GM23248 (cell line): ENCODE data around the gene RNF166. TPM values are rescaled to one million over a fixed set of nuclear protein-coding genes. Genes with fewer than 3 reads are reported as not detected.

ENCODE experiments used
- DNase-seq: peaks from one replicate; pipeline ENCODE4 v3.0.0-alpha.2; 2015
- H2AFZ ChIP-seq: fragments of 200-600 bp; sonication (generic); 2 replicates; pipeline ENCODE4 v1.6.1; 2016; ENCODE audit warnings: antibody characterized with exemption
- H3F3A ChIP-seq: fragments of 200-600 bp; sonication (generic); 2 replicates; pipeline ENCODE4 v1.6.1; 2016; ENCODE audit warnings: mild to moderate bottlenecking, antibody characterized with exemption, mixed run types; ENCODE audit not compliant: insufficient read depth
- H3K27ac ChIP-seq: fragments of 200-600 bp; sonication (generic); 2 replicates; pipeline ENCODE4 v1.5.1; 2016; ENCODE audit warnings: mild to moderate bottlenecking
- H3K27me3 ChIP-seq: fragments of 200-600 bp; sonication (generic); replicated peaks from 2 replicates; pipeline ENCODE4 v1.6.1; 2016; ENCODE audit warnings: mild to moderate bottlenecking; ENCODE audit not compliant: insufficient read depth
- H3K36me3 ChIP-seq: fragments of 200-600 bp; sonication (generic); 2 replicates; pipeline ENCODE4 v1.6.1; 2016; ENCODE audit warnings: low read depth, mild to moderate bottlenecking
- H3K4me1 ChIP-seq: fragments of 200-600 bp; sonication (generic); 2 replicates; pipeline ENCODE4 v1.6.1; 2016; ENCODE audit warnings: mild to moderate bottlenecking; ENCODE audit not compliant: insufficient read depth
- H3K4me2 ChIP-seq: fragments of 200-600 bp; sonication (generic); one replicate; pipeline ENCODE4 v1.6.1; 2016; ENCODE audit warnings: mild to moderate bottlenecking; ENCODE audit not compliant: unreplicated experiment
- H3K4me3 ChIP-seq: fragments of 200-600 bp; sonication (generic); 2 replicates; pipeline ENCODE4 v1.5.1; 2016; ENCODE audit warnings: mild to moderate bottlenecking
- H3K79me2 ChIP-seq: fragments of 200-600 bp; sonication (generic); 2 replicates; pipeline ENCODE4 v1.6.1; 2016; ENCODE audit warnings: mild to moderate bottlenecking; ENCODE audit not compliant: insufficient read depth
- H3K9ac ChIP-seq: fragments of 200-600 bp; sonication (generic); 2 replicates; pipeline ENCODE4 v1.6.1; 2016; ENCODE audit warnings: mild to moderate bottlenecking
- H3K9me2 ChIP-seq: fragments of 200-600 bp; sonication (generic); 2 replicates; pipeline ENCODE4 v1.6.1; 2016; ENCODE audit warnings: mixed run types, mild to moderate bottlenecking, moderate library complexity; ENCODE audit not compliant: insufficient read depth
- H3K9me3 ChIP-seq: fragments of 200-600 bp; sonication (generic); one replicate; pipeline ENCODE4 v1.6.1; 2017; ENCODE audit warnings: low read depth
- H4K20me1 ChIP-seq: fragments of 200-600 bp; sonication (generic); 2 replicates; pipeline ENCODE4 v1.6.0; 2016; ENCODE audit not compliant: insufficient read depth
- EZH2 ChIP-seq: fragments of 200-600 bp; sonication (generic); IDR thresholded peaks from 2 replicates; pipeline ENCODE4 v1.6.1; 2018; ENCODE audit warnings: antibody characterized with exemption, mild to moderate bottlenecking; ENCODE audit not compliant: insufficient read depth, poor library complexity, severe bottlenecking
- EZH2phosphoT487 ChIP-seq: fragments of 200-600 bp; sonication (generic); IDR thresholded peaks from 2 replicates; pipeline ENCODE4 v1.6.1; 2018; ENCODE audit warnings: antibody characterized with exemption, moderate library complexity, mild to moderate bottlenecking, low read depth; ENCODE audit not compliant: insufficient read depth
- WGBS, 2 experiments: methylation state at CpG; one replicate each; pipeline ENCODE4 v1.1.6; 2015 to 2017; ENCODE audit warnings: low lambda C conversion rate in 2 of 2, low coverage in 1 of 2; ENCODE audit errors: missing lambda C conversion rate in 2 of 2; 5-methylcytosine and 5-hydroxymethylcytosine counted together
- in situ Hi-C: fragments of 300-500 bp; cut with MboI; formaldehyde crosslinking; loops from 2 replicates; pipeline ENCODE4 v1.15.0; 2020
- polyA plus RNA-seq: library from polyadenylated mRNA; unstranded; fragments of >200 nt; fragmentation: Nextera tagmentation; extraction: Ambion mirVana; gene quantifications from 2 replicates; pipeline ENCODE4 v1.2.1, GENCODE V29; 2016
- total RNA-seq: library from RNA; depleted of rRNA; stranded (reverse); fragments of >200 nt; shearing (Covaris generic); gene quantifications from 2 replicates; pipeline ENCODE4 v1.2.3, GENCODE V29; 2014

RNF166 gene
- total and polyA plus RNA-seq, 2 experiments from 2014 or later = 8.9 to 14.6 TPM

- in situ Hi-C loops = no loop called here
- WGBS, 2 experiments = 1% methylated on average over 64 to 73 of the region's 88 CpGs
Observed at GRCh38 chr16:88662843-88663606, 43.2 kb downstream of the RNF166 start, which contains the start of gene MVD. TSS of gene MVD (minus strand) at chr16:88663091. CDS start at chr16:88663080, 11 bp downstream.

GRCh38 chr16:88662222-88662842 is 43.9 kb downstream of the RNF166 start:
- H3K9me2 ChIP-seq = no peaks in the 10 kb centered on the region
- no peaks in the 10 kb centered on the region for H3F3A ChIP-seq
- peak; percentile 41 for DNase-seq
- H3K27me3 ChIP-seq = no peaks in the 10 kb centered on the region
- peak overlapping the region; percentile 92 for H2AFZ ChIP-seq
- peak overlapping the region; percentile 80 for H3K4me3 ChIP-seq
- no peaks in the 10 kb centered on the region for H4K20me1 ChIP-seq
- peak overlapping the region; percentile 91 for H3K9ac ChIP-seq
- TF ChIP-seq EZH2 (no peak), EZH2phosphoT487 (no peak)
- 0 to 1% methylated on average over 31 to 32 of the region's 49 CpGs for WGBS, 2 experiments
- 0 out of 2 replicates have a peak, but pooled peaks cover 4% of the 10 kb centered on the region for H3K4me1 ChIP-seq
- peak overlapping the region; percentile 57; the same call in 1 of the 2 replicates for H3K27ac ChIP-seq
- H3K36me3 ChIP-seq = no peaks in the 10 kb centered on the region
- H3K4me2 ChIP-seq = peak overlapping the region; percentile 72
- in situ Hi-C loops = no loop called here
- no peaks in the 10 kb centered on the region for H3K9me3 ChIP-seq
- peaks cover 23% of the 10 kb centered on the region for H3K79me2 ChIP-seq

More at GRCh38 chr16:88662843-88663606, 43.2 kb downstream of the RNF166 start, which contains the start of gene MVD:
- Histone ChIP-seq H3K4me1 (0 out of 2 replicates have a peak, but pooled peaks cover 4% of the 10 kb centered on the region), H4K20me1 (no peaks in the 10 kb centered on the region), H3K27me3 (no peaks in the 10 kb centered on the region), H3K27ac (peak within 1 kb of the TSS; percentile 57), H3K4me2 (peak within 1 kb of the TSS; percentile 88), H3K79me2 (peaks cover 23% of the 10 kb centered on the region), H3F3A (no peaks in the 10 kb centered on the region), H3K9me2 (no peaks in the 10 kb centered on the region), H3K36me3 (no peaks in the 10 kb centered on the region), H3K9me3 (no peaks in the 10 kb centered on the region), H3K9ac (peak within 1 kb of the TSS; percentile 91), H3K4me3 (peak within 1 kb of the TSS; percentile 80), H2AFZ (peak within 1 kb of the TSS; percentile 92)
- DNase-seq = peak; percentile 99
- TF ChIP-seq EZH2 (no peak), EZH2phosphoT487 (no peak)

- in situ Hi-C loops = no loop called here
Observed at GRCh38 chr16:88661468-88661867, 44.7 kb downstream of the RNF166 start.

GRCh38 chr16:88659160-88659559 is 47.0 kb downstream of the RNF166 start:
- H3K9ac ChIP-seq = no peak overlapping the region
- H3K36me3 ChIP-seq = no peaks in the 10 kb centered on the region
- H3K4me3 ChIP-seq = no peak overlapping the region
- H4K20me1 ChIP-seq = no peaks in the 10 kb centered on the region
- H3K9me2 ChIP-seq = no peaks in the 10 kb centered on the region
- H3K27ac ChIP-seq = no peak overlapping the region
- no peak overlapping the region for H3K4me2 ChIP-seq
- H3K4me1 ChIP-seq = 0 out of 2 replicates have a peak, but pooled peaks cover 4% of the 10 kb centered on the region
- H3K27me3 ChIP-seq = no peaks in the 10 kb centered on the region
- no peak overlapping the region for H2AFZ ChIP-seq
- DNase-seq = no peak
- peaks cover 23% of the 10 kb centered on the region for H3K79me2 ChIP-seq
- no peaks in the 10 kb centered on the region for H3K9me3 ChIP-seq
- TF ChIP-seq EZH2 (no peak), EZH2phosphoT487 (no peak)
- WGBS, 2 experiments = 95% methylated on average over 25 of the region's 25 CpGs
- in situ Hi-C loops = no loop called here
- H3F3A ChIP-seq = no peaks in the 10 kb centered on the region

More at GRCh38 chr16:88661468-88661867, 44.7 kb downstream of the RNF166 start:
- no peak overlapping the region for H3K9ac ChIP-seq
- peaks cover 23% of the 10 kb centered on the region for H3K79me2 ChIP-seq
- H3K27ac ChIP-seq = no peak overlapping the region
- no peaks in the 10 kb centered on the region for H3K9me3 ChIP-seq
- no peaks in the 10 kb centered on the region for H4K20me1 ChIP-seq
- no peak overlapping the region for H3K4me2 ChIP-seq
- TF ChIP-seq EZH2phosphoT487 = no peak
- no peak for TF ChIP-seq EZH2
- no peak overlapping the region for H3K4me3 ChIP-seq
- no peak overlapping the region for H2AFZ ChIP-seq
- H3K27me3 ChIP-seq = no peaks in the 10 kb centered on the region
- peak; percentile 22 for DNase-seq
- 75 to 78% methylated on average over 10 of the region's 10 CpGs for WGBS, 2 experiments
- no peaks in the 10 kb centered on the region for H3K9me2 ChIP-seq
- 0 out of 2 replicates have a peak, but pooled peaks cover 4% of the 10 kb centered on the region for H3K4me1 ChIP-seq
- no peaks in the 10 kb centered on the region for H3K36me3 ChIP-seq
- H3F3A ChIP-seq = no peaks in the 10 kb centered on the region
